ENCODE data around the gene FOXQ1.

FOXQ1 gene

GRCh38 chr6:1285556-1285955, 26.3 kb upstream of the FOXQ1 start:
- no peaks in the 10 kb centered on the region for H3K9me3 ChIP-seq (ENCODE audit: control insufficient read depth, insufficient read depth, low read depth, low read length)
- CTCF ChIA-PET = no interaction called here
- TF ChIP-seq GLIS1 (tag by site-specific recombination; IDR thresholded peaks at IDR 0.05) = no peak
- TF ChIP-seq ZNF138 (tag by site-specific recombination; IDR thresholded peaks at IDR 0.05; ENCODE audit: borderline replicate concordance) = no peak
- TF ChIP-seq SP3 (tag by site-specific recombination; IDR thresholded peaks at IDR 0.05) = no peak
- no peak for TF ChIP-seq REST (tag by site-specific recombination; IDR thresholded peaks at IDR 0.05)
- TF ChIP-seq ZNF341 (tag by site-specific recombination; IDR thresholded peaks at IDR 0.05; ENCODE audit: low read depth) = no peak
- TF ChIP-seq BCL11B (tag by site-specific recombination; IDR thresholded peaks at IDR 0.05; ENCODE audit: low read depth) = no peak
- no peak for TF ChIP-seq ZNF530 (tag by site-specific recombination; IDR thresholded peaks at IDR 0.05; ENCODE audit: low read depth)
- no peak for TF ChIP-seq ZNF791 (tag by site-specific recombination; IDR thresholded peaks at IDR 0.05)
- no peak for TF ChIP-seq ZNF529 (tag by site-specific recombination; IDR thresholded peaks at IDR 0.05; ENCODE audit: insufficient replicate concordance)
- no peak for TF ChIP-seq SCRT1 (tag by site-specific recombination; IDR thresholded peaks at IDR 0.05; ENCODE audit: borderline replicate concordance)
- no peak for TF ChIP-seq MEIS1 (CRISPR knock-in tag; IDR thresholded peaks at IDR 0.05; ENCODE audit: borderline replicate concordance)
- no peak for TF ChIP-seq HOXA7 (CRISPR knock-in tag; IDR thresholded peaks at IDR 0.05; ENCODE audit: borderline replicate concordance)
- H3K4me3 ChIP-seq (ENCODE audit: low read depth, low read length) = no peak overlapping the region
- no peaks in the 10 kb centered on the region for H3K4me1 ChIP-seq (ENCODE audit: control insufficient read depth, insufficient read depth, low read length)
- POLR2A ChIA-PET = no interaction called here
- no peak overlapping the region for H3K27ac ChIP-seq (ENCODE audit: extremely low read depth, low read depth, low read length)
- no peaks in the 10 kb centered on the region for H3K36me3 ChIP-seq (ENCODE audit: control insufficient read depth in 2 of 2, insufficient read depth in 1 of 2, low read length in 2 of 2)

- TF ChIP-seq ZNF610 (tag by site-specific recombination; IDR thresholded peaks at IDR 0.05; ENCODE audit: borderline replicate concordance) (no peak), ZBTB49 (tag by site-specific recombination; IDR thresholded peaks at IDR 0.05; ENCODE audit: low read depth) (no peak), WT1 (tag by site-specific recombination; IDR thresholded peaks at IDR 0.05) (no peak), ZBTB8A (tag by site-specific recombination; IDR thresholded peaks at IDR 0.05) (no peak), ZNF843 (tag by site-specific recombination; IDR thresholded peaks at IDR 0.05) (no peak), ZNF580 (tag by site-specific recombination; IDR thresholded peaks at IDR 0.05) (no peak), ZNF391 (tag by site-specific recombination; IDR thresholded peaks at IDR 0.05; ENCODE audit: borderline replicate concordance, low read depth) (no peak), ZNF624 (tag by site-specific recombination; IDR thresholded peaks at IDR 0.05) (no peak), ZNF776 (tag by site-specific recombination; IDR thresholded peaks at IDR 0.05; ENCODE audit: borderline replicate concordance) (no peak), ZBTB48 (tag by site-specific recombination; IDR thresholded peaks at IDR 0.05) (no peak), ZNF175 (tag by site-specific recombination; IDR thresholded peaks at IDR 0.05) (no peak)
- Histone ChIP-seq H3K36me3 (ENCODE audit: control insufficient read depth in 2 of 2, insufficient read depth in 1 of 2, low read length in 2 of 2) (no peaks in the 10 kb centered on the region), H3K27ac (ENCODE audit: extremely low read depth, low read depth, low read length) (no peak overlapping the region), H3K4me1 (ENCODE audit: control insufficient read depth, insufficient read depth, low read length) (no peaks in the 10 kb centered on the region), H3K9me3 (ENCODE audit: control insufficient read depth, insufficient read depth, low read depth, low read length) (no peaks in the 10 kb centered on the region), H3K4me3 (ENCODE audit: low read depth, low read length) (no peak overlapping the region)
- POLR2A ChIA-PET = no interaction called here
- CTCF ChIA-PET = no interaction called here
Observed at GRCh38 chr6:1285956-1286355, 25.9 kb upstream of the FOXQ1 start.
